ENCODE measurements around the gene SDSL.

SDSL gene

GRCh38 chr12:113408756-113409298 lies 13.4 kb upstream of the SDSL start:
- no peak overlapping the region for H3K27ac ChIP-seq
- no peak for DNase-seq (ENCODE audit: low spot score)
- TF ChIP-seq CTCF (IDR thresholded peaks at IDR 0.05): no peak
- no peak overlapping the region for H3K4me3 ChIP-seq

GRCh38 chr12:113409462-113410124 lies 12.6 kb upstream of the SDSL start:
- no peak overlapping the region for H3K4me3 ChIP-seq
- no peak for TF ChIP-seq CTCF (IDR thresholded peaks at IDR 0.05)
- H3K27ac ChIP-seq: no peak overlapping the region
- no peak for DNase-seq (ENCODE audit: low spot score)

GRCh38 chr12:113413488-113413939 lies 8.7 kb upstream of the SDSL start:
- no peak overlapping the region for H3K27ac ChIP-seq
- no peak for DNase-seq (ENCODE audit: low spot score)
- no peak overlapping the region for H3K4me3 ChIP-seq
- no peak for TF ChIP-seq CTCF (IDR thresholded peaks at IDR 0.05)

GRCh38 chr12:113414519-113415038 lies 7.6 kb upstream of the SDSL start:
- no peak for TF ChIP-seq CTCF (IDR thresholded peaks at IDR 0.05)
- Histone ChIP-seq H3K27ac (no peak overlapping the region), H3K4me3 (no peak overlapping the region)
- no peak for DNase-seq (ENCODE audit: low spot score)

GRCh38 chr12:113416091-113416754 lies 6.0 kb upstream of the SDSL start:
- no peak for DNase-seq (ENCODE audit: low spot score)
- TF ChIP-seq CTCF (IDR thresholded peaks at IDR 0.05): no peak
- no peak overlapping the region for H3K4me3 ChIP-seq
- H3K27ac ChIP-seq: peak overlapping the region in 1 of 2 donors; percentile 40

GRCh38 chr12:113418213-113418879 lies 3.8 kb upstream of the SDSL start:
- DNase-seq (ENCODE audit: low spot score): no peak
- TF ChIP-seq CTCF (IDR thresholded peaks at IDR 0.05): no peak
- H3K27ac ChIP-seq: no peak overlapping the region
- H3K4me3 ChIP-seq: no peak overlapping the region
